OCI-LY1 (cell line): ENCODE data around the gene GID4.

ENCODE experiments used
- H2AFZ ChIP-seq: fragments of 200-600 bp; sonication (generic), shearing (Covaris generic); 2 replicates; pipeline ENCODE4 v1.6.0; 2014; ENCODE audit warnings: antibody characterized with exemption, mild to moderate bottlenecking, low read length
- H3F3A ChIP-seq: fragments of 200-600 bp; sonication (generic), shearing (Covaris generic); 2 replicates; pipeline ENCODE4 v1.6.0; 2014; ENCODE audit warnings: mild to moderate bottlenecking, antibody characterized with exemption, low read length, moderate library complexity; ENCODE audit not compliant: insufficient read depth
- H3K27ac ChIP-seq: fragments of 200-600 bp; sonication (generic); 2 replicates; pipeline ENCODE4 v1.5.1; 2014; ENCODE audit warnings: low read length, mixed run types, mild to moderate bottlenecking, low read depth; ENCODE audit not compliant: poor library complexity, severe bottlenecking
- H3K27me3 ChIP-seq: fragments of 200-600 bp; sonication (generic); 2 replicates; pipeline ENCODE4 v1.6.0; 2014; ENCODE audit warnings: antibody characterized with exemption, mild to moderate bottlenecking, low read length, moderate library complexity; ENCODE audit not compliant: insufficient read depth
- H3K36me3 ChIP-seq: fragments of 200-600 bp; sonication (generic); 2 replicates; pipeline ENCODE4 v1.6.1; 2014; ENCODE audit warnings: mild to moderate bottlenecking, antibody characterized with exemption, low read length, moderate library complexity, mixed read lengths; ENCODE audit not compliant: insufficient read depth
- H3K4me1 ChIP-seq: fragments of 200-600 bp; sonication (generic); 2 replicates; pipeline ENCODE4 v1.5.1; 2014; ENCODE audit warnings: mild to moderate bottlenecking, low read length, moderate library complexity; ENCODE audit not compliant: insufficient read depth, severe bottlenecking
- H3K4me2 ChIP-seq: fragments of 200-600 bp; sonication (generic), shearing (Covaris generic); 2 replicates; pipeline ENCODE4 v1.6.1; 2014; ENCODE audit warnings: low read length
- H3K4me3 ChIP-seq: fragments of 200-600 bp; sonication (generic); 2 replicates; pipeline ENCODE4 v1.5.1; 2014; ENCODE audit warnings: low read length, low read depth, mild to moderate bottlenecking, mixed read lengths; ENCODE audit not compliant: poor library complexity, severe bottlenecking
- H3K79me2 ChIP-seq: fragments of 200-600 bp; shearing (Covaris generic); 2 replicates; pipeline ENCODE4 v1.6.1; 2016; ENCODE audit warnings: mixed run types, low read length, mixed read lengths; ENCODE audit not compliant: insufficient read depth
- H3K9ac ChIP-seq: fragments of 200-600 bp; sonication (generic), shearing (Covaris generic); 2 replicates; pipeline ENCODE4 v1.6.1; 2014; ENCODE audit warnings: mild to moderate bottlenecking, low read length, mixed read lengths
- H3K9me2 ChIP-seq: fragments of 200-600 bp; sonication (generic), shearing (Covaris generic); 2 replicates; pipeline ENCODE4 v1.6.1; 2014; ENCODE audit warnings: low read depth, mild to moderate bottlenecking, low read length, mixed read lengths
- H3K9me3 ChIP-seq: fragments of 200-600 bp; shearing (Covaris generic); 2 replicates; pipeline ENCODE4 v1.6.1; 2014; ENCODE audit warnings: low read length, mixed read lengths
- H4K20me1 ChIP-seq: fragments of 200-600 bp; sonication (generic), shearing (Covaris generic); 2 replicates; pipeline ENCODE4 v1.6.0; 2016; ENCODE audit warnings: mild to moderate bottlenecking, low read length; ENCODE audit not compliant: insufficient read depth
- EZH2 ChIP-seq: fragments of 200-600 bp; sonication (generic), shearing (Covaris generic); IDR thresholded peaks from 2 replicates; pipeline ENCODE4 v1.8.0; 2017; ENCODE audit warnings: borderline replicate concordance, mixed run types, mild to moderate bottlenecking, antibody characterized with exemption, low read length, moderate library complexity, mixed read lengths
- TF ChIP-seq, protein P1 (sequence below): fragments of 200-600 bp; sonication (generic), shearing (Covaris generic); IDR thresholded peaks from 2 replicates; pipeline ENCODE4 v1.5.1; 2017; ENCODE audit warnings: mild to moderate bottlenecking, antibody characterized with exemption, low read length, moderate library complexity, mixed read lengths

GID4 gene

DNA sequence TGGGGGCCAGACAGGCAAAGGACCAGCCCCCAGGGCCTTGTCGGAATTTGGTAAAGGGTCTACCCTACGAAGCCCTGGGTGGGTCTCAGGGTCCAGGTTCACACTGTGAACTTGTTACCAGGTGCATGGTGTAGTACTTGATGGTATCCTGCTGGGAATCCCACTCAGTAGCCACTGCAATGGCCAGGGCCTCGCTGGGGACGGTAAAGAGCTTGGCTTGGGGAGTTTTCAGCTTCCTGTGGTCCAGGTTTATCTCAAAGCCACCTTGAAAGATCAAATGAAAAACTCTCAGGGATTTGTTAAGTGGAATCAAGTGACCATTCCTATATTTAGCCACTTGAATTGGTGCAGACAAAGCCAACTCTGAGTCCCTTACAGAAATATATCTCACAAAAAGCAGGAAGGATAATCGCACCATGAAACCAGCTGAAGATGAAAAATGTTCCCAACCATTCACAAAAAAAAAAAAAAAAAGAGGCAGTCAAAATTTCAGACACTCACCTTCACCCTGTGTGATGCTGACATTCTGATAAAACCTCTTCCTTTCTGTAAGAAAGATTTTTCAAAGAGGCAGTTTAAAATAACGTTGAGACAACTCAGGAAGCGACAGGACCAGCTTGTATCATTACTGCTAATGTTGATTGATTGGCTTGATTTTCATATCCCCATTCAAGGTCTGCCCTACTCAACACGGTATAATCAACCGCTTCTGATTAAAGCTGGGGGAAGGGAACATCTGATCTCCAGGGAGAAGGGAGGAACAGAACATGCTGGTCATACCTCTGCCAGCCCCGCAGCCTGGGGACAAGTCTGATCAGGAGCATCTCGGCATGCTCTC is 10.9 kb upstream of the GID4 start:
- Histone ChIP-seq H3K27ac (no peak overlapping the region), H3K79me2 (peaks cover 22% of the 10 kb centered on the region), H3K4me2 (no peak overlapping the region), H3K9ac (no peak overlapping the region), H2AFZ (no peak overlapping the region), H4K20me1 (no peaks in the 10 kb centered on the region), H3K9me3 (no peaks in the 10 kb centered on the region), H3K4me3 (no peak overlapping the region), H3K9me2 (no peaks in the 10 kb centered on the region), H3K27me3 (no peaks in the 10 kb centered on the region), H3K4me1 (peaks cover 3% of the 10 kb centered on the region), H3F3A (no peaks in the 10 kb centered on the region), H3K36me3 (peaks cover 45% of the 10 kb centered on the region)
- TF ChIP-seq, protein P1, sequence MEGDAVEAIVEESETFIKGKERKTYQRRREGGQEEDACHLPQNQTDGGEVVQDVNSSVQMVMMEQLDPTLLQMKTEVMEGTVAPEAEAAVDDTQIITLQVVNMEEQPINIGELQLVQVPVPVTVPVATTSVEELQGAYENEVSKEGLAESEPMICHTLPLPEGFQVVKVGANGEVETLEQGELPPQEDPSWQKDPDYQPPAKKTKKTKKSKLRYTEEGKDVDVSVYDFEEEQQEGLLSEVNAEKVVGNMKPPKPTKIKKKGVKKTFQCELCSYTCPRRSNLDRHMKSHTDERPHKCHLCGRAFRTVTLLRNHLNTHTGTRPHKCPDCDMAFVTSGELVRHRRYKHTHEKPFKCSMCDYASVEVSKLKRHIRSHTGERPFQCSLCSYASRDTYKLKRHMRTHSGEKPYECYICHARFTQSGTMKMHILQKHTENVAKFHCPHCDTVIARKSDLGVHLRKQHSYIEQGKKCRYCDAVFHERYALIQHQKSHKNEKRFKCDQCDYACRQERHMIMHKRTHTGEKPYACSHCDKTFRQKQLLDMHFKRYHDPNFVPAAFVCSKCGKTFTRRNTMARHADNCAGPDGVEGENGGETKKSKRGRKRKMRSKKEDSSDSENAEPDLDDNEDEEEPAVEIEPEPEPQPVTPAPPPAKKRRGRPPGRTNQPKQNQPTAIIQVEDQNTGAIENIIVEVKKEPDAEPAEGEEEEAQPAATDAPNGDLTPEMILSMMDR: no peak
- no peak for TF ChIP-seq EZH2

- H3F3A ChIP-seq: no peaks in the 10 kb centered on the region
- no peak overlapping the region for H3K27ac ChIP-seq
- H4K20me1 ChIP-seq: no peaks in the 10 kb centered on the region
- no peaks in the 10 kb centered on the region for H3K27me3 ChIP-seq
- no peaks in the 10 kb centered on the region for H3K9me3 ChIP-seq
- peaks cover 39% of the 10 kb centered on the region for H3K36me3 ChIP-seq
- H3K79me2 ChIP-seq: peaks cover 23% of the 10 kb centered on the region
- H3K4me1 ChIP-seq: peaks cover 4% of the 10 kb centered on the region
- H3K9ac ChIP-seq: no peak overlapping the region
- no peak overlapping the region for H2AFZ ChIP-seq
- H3K9me2 ChIP-seq: no peaks in the 10 kb centered on the region
- H3K4me3 ChIP-seq: no peak overlapping the region
- TF ChIP-seq, protein P1: no peak
- no peak for TF ChIP-seq EZH2
- H3K4me2 ChIP-seq: no peak overlapping the region
These were observed 10.2 kb upstream of the GID4 start for GRCh38 chr17:18028952-18029540.

DNA sequence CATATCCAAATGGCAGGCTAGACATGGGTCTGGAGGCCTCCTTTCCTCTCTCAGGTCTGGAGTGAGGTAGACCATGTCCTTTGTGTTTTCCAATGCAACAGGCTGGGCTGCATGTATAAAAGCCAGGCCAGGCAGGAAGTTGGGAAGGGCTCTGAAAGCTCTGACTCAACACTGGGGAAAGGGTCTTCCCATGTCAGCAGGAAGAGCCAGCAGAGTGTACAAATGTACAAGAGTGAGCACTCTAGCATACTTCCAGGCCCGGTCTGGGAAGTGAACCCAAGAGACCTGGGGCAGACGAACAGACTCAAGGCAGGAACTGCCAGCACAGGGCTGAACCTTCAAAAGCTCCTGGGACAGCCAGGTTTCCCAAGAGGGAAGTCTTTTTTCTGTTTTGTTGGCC is 7.3 kb upstream of the GID4 start:
- H3K79me2 ChIP-seq: peaks cover 37% of the 10 kb centered on the region
- TF ChIP-seq EZH2: no peak
- TF ChIP-seq, protein P1: no peak
- H2AFZ ChIP-seq: no peak overlapping the region
- peaks cover 18% of the 10 kb centered on the region for H3K4me1 ChIP-seq
- H3K9ac ChIP-seq: no peak overlapping the region
- no peaks in the 10 kb centered on the region for H3K9me2 ChIP-seq
- H3K27ac ChIP-seq: no peak overlapping the region
- H3K4me3 ChIP-seq: no peak overlapping the region
- H3K36me3 ChIP-seq: peaks cover 13% of the 10 kb centered on the region
- no peaks in the 10 kb centered on the region for H4K20me1 ChIP-seq
- no peaks in the 10 kb centered on the region for H3F3A ChIP-seq
- no peaks in the 10 kb centered on the region for H3K27me3 ChIP-seq
- H3K9me3 ChIP-seq: no peaks in the 10 kb centered on the region
- no peak overlapping the region for H3K4me2 ChIP-seq
